Forelimb muscle (tissue), 1 donor: Measurements from ENCODE around the gene CRHR2. TPM values are rescaled to one million over a fixed set of nuclear protein-coding genes. Genes with fewer than 3 reads are reported as not detected.

Experiments used
- DNase-seq: peaks from one replicate; pipeline ENCODE4 v3.0.0-alpha.2; 2013; ENCODE audit warnings: low read depth
- polyA plus RNA-seq: library from polyadenylated mRNA; unstranded; fragments of 120-200 nt; gene quantifications from one replicate; pipeline ENCODE4 v1.2.1, GENCODE V29; 2013; ENCODE audit not compliant: insufficient read length

Gene CRHR2
- polyA plus RNA-seq, 1 donor, result 3.4 TPM

DNA sequence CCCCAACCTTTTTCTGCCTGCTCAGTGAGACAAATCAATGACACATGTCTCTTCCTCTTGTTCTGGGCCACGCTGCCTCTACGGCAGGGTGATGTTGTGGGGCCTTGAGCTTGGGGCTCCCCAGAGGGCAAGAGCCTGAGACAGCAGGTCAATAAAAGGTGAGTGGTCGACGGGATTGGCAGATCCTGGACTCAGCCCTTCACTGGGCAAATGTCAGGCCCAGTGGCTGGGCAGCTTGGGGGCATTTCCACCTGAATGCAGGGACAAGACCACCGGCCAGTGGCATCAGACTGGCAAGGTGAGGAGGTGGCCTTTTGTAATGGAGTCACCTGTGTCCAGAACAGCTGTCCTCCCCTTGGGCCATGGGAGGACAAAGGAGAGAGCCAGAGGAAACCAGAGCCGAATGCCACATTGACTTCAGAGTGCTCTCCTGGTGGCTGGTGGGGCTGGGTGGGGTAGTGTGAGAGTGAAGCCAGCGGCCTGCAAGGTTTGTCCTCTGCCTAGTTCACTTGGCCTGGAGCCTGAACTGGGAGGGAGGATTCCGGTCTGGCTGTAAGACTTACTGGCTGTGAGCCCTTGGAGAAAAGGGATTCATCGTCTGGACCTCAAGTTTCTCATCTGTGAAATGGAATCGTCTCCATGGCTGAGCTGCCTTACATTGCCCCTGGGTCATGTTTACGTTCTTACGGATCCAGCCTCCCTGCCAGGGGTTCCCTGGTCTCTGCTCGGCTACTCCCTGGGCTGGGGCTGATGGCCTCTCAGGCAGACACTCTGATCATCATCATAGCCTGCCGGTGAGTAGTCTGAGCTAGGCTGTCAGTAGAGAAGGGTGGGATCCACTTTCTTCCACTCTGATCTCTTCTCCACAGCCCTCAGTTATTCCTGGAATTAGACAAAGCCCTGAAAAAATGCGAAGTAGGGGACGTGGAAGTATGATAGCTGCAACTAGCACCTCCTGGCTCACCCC, 25.4 kb upstream of the CRHR2 start:
- no peak for DNase-seq

DNA sequence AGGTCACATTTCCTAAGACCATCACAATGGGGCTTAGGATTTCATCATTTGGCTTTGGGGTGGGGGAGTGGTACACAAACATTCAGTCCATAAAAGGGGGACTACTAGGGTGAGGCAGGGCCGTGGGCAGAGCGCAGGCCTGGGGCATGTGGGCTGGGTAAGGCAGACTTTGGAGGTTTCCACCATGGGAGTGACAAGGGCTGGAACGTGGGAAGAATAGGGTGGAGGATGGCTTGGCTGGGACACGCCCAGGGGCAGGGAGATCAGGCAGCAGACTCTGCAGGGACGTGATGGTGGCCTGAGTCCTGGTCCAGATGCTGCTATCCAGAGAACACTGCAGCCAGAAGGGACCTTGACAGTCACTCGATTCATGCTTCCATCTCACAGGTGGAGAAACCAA, 24.7 kb upstream of the CRHR2 start:
- no peak for DNase-seq

DNA sequence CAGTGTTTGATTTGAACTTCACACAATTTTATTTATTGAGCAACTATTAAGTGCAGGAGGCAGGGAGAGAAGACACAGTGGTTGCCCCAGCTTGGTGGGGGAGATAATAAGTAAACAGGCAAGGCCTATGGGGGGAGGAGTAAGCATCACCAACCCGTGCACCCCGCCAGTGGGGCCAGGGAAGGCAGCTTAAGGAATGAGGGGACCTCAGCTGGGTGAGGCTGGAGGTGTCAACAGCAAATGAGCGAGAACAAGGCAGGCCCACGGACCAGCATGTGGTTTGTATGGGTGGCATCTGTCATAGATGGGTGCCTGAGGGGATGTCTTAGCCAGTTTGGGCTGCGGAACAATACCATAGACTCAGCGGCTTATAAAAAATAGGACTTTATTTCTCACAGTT, 24.1 kb upstream of the CRHR2 start:
- DNase-seq, result no peak

DNA sequence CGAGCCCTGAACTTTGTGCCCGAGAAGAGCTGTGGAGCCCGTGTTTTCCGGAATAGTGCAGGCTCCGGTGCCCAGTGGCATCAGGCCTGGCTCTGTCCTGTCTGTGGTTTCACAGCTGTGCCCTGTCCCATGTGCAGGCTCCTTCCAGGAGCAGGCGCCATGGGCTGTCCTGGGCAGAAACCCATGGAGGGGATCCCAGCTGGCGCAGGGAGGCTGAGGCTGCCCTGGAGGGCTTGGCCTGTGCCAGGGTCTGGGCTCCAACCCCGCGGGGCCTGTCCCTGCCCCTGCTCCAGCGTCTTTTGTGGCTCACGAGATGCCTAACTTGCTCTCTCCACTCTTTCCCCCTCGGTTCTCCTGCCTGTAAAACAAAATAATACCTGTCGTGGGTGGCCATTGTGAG, 23.3 kb upstream of the CRHR2 start:
- DNase-seq, result no peak

DNA sequence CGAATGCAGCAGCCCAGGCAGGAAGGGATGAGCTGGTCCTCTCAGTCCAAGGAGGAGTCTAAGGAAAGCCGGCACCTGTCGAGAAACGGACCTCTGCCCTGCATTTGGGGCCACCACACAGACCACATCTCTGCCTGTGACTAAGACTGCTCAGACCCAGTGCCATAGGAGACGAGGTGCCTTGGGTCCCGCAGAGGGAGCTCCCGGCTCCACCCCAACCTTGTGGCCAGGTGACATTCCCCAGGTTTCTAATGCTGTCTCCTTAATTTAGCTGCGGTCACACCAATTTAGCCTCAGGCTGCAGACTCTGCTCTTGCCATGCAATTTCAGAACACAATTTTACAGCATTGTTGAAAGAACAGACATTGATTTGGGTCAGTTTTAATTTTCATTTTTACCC, 22.8 kb upstream of the CRHR2 start:
- DNase-seq, result no peak

DNA sequence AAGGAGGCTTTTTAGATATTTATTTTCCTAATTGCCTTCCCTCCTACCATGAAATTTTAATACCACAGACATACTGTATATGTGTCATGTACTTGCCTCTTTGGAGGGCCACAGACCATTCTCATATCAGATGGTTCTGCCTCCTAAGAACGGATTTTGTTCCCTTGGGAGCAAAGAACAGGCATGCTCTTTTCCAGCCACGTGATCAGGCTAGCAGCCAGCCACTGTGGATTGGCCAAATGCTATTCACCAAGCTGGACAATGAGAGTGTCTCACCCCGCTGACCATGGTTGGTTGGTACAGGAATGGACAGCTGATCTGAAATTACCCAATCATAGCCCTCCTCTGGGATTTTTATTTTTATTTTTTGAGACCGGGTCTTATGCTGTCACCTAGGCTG, 21.5 kb upstream of the CRHR2 start:
- DNase-seq, result no peak

DNA sequence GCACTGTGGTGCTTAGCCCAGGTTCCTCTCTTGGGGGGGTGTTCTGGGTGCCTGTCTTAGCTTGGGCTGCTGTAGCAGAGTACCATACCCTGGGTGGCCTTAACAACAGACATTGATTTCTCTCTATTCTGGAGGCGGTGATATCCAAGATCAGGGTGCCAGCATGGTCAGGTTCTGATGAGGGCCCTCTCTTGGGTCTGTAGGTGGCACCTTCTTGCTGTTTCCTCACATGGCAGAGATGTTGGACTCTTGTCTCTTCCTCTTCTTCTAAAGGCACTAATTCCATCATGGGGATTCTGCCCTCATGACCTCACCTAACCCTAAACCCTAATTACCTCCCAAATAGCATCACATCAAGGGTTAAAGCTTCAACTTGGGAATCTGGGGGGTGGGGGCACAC, 19.9 kb upstream of the CRHR2 start:
- no peak for DNase-seq

DNA sequence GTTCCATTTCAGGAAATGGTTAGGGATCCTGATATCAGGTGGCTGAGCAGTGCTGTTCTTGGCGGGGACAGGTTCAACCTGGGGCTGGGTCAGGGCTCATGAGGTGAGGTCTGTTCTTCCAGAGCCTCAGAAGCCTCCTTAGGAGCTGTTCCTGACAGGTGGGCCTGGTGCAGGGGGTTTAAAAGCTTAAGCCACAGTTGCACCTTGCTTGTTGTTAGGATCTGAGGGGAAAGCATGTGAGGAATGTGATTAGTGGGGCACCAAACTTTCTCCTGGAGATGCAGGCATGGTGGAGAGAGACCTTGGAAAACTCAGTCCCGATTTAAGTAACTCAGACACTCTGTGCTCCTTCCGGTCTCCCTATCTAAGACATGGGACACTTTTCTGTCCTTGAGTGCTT, 18.7 kb upstream of the CRHR2 start:
- no peak for DNase-seq

DNA sequence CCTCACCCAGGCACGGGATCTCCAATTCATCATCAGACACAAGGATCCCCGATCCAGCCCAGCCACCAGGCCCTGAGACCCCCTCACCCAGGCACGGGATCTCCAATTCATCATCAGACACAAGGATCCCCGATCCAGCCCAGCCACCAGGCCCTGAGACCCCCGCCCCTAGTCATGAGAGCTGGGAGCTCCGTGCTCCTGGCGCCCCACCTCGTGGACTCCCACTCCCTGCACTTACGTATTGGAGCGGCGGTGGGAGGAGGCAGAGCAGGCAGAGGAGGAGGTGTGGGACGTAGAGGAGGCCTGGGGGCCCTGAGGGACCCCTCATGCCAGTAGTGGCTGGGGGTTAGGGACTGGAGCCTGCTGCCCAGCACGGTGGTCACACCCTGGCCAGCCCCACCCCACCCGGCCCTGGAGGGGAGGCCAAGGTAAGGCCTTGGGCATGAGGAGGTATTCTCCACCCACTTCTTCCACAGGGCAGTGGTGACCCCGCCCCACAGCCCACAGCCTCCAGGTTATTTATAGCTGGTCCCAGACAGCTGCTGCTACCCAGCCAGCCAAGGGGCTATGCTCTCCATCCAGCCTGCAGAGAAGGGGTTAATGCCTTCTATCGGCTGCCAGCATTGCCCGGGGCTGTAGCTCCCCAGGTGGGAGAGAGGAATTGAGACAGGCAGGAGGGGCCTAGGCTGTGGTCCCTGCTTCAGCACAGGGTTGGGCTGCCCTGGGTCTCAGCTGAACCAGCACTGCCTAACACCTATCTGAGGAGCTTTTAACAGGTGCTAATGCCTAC, 17.6 kb upstream of the CRHR2 start:
- no peak for DNase-seq

DNA sequence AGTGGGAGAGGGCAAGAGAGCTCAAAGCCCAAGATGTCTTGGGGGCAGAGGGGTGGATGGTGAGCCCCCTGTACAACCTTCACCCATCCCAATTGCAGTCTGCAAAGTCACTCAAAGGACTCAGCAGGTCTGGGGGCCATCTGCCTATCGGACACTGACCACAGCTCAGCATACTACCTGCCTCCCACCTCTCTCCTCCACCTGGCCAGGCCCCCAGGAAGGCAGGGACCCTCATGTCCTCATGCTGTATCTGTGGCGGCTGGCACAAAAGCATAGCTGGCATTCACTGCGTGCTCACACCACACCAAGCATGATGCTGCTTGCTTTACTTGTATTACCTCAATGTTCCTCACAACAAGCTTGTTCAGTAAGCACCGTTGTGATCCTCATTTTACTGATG, 16.2 kb upstream of the CRHR2 start:
- no peak for DNase-seq

DNA sequence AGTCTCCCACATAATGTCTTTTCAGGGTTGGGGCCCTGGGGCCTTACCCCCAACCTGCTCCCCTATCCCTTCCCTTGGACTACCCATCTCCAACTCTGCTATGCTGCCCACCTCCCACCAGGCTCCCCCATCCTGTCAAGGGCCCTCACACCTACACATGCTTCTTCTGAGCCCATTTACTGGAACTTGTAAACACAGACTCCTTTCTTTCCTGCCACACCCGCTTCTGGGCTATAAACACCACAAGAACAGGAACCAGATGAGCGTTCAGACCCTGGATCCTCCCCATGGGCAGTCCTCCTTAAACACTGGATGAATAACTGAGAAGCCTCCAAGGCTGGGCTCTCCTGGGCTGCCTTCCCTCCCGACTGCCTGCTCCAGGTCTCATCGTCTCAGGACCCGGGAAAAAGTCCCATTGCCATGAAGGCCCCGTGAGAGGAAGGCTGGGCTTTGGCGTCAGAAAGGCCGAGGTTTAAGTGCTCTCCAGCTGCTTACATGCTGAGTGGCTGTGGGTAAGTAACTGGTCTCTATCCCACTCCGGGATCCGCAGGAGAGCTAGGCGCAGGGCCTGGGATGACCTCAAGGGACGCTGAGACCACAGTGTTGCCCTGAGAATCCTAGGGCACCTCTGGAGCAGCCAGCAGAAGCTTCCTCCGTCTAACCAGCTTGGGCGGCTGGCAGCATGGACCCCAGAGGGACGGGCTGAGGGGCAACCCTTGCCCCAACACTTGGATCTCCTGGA, 15.6 kb upstream of the CRHR2 start:
- DNase-seq, result no peak

DNA sequence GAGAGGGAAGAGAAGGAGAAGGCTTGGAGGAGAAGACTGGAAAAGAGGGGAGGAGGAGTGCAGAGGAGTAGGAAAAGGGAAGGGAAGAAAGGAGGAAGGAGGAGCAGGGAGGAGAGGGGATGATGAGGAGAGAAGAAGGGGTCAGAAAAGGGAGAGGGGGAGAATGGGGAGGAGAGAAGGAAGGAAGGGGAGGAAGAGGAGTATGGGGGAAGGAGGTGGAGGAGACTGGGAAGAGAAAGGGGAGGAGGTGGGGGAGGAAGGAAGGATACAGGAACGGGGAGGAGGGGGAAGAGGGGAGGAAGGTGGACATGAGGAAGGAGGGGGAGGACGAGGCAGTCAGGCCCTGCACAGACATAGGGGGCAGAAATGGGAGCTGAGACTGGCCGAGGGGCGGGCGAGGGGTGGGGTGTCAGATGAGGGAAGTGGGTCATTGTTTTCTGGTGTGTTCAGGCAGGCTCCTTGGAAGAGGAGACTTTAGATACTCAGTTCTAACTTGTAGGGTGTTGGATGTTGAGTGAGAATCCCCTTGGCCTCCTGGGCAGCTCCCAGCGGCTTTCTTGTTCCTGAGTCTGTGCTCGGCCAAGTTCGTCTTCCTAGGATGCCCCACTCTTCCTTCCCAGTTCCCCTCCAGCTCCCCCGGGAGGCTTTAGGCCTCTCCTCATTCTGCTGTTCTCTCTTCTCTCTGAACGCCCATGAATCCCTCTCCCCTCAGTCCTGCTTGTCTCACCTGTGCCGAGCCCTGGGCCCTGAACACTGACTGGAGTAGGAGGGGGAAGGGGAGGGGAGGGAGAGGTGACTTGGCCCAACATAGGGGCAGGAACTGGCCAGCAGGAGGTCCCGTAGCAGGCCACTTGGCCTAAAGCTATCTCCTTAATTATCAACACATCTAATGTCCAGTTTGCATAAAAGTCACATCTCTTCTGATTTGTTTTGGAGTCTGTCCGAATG, 12.8 kb upstream of the CRHR2 start:
- DNase-seq, result no peak

DNA sequence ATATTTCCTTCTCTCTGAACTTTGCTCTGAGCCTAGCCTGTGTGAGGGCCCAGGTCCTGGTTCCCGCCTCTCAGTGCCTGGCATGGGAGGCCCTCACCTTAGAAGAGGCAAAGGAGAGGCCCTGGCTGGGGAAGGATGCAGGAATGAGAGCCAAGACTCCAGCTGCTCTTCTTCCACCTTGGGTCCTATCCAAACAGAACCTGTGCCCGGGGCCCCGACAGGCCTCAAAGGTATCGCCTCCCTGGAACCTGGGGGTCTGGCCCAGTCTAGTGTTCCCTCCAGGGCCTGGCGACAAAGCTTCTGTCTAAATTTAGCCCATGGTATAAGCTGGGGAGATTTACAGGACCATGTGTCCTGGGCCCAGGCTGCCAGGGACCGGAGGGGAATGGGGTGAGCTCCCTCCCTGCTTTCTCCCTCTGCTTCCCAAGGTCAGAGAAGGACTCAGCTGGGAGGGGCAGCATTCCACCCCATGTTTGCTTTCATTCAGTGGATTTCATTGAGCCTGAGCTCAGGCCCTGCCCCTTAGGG, 12.0 kb upstream of the CRHR2 start:
- no peak for DNase-seq

DNA sequence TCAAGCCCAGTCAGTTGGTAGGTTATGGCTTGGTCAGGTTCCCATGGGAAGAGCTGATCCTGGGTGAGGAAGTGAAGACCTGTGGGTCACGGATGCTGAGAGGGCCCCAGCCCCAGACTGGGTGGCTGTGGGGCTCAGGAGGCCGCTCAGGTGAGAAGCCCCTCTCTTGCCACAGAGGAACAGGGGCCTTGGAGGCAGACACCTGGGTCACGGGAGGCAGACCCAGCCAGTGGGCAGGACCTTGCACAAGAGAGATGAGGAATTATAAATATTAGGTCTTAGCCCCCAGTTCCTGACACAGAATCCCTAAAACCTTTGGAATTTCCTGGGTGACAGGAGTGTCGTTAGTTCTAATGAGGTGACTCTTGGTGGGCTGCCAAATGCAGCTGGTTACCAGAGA, 10.6 kb upstream of the CRHR2 start:
- DNase-seq, result no peak

DNA sequence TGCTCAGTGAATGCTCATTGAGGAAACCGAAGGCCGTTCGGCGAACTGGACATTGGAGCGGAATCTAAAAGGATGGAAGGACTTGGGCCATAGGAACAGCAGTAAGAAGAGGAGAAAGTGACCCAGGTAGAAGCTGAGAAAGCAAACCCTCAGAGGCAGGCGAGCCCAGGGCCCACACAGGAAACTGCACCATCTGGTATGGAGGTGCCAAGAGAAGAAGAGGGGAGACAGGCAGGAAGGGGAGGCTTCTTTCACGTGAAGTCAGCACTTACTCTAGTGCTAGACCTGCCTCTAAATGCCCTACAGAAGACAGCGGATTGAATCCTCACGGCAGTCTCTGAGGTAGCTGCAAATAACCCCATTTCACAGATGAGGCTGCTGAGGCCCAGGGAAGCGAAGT, 10.2 kb upstream of the CRHR2 start:
- DNase-seq, result no peak

DNA sequence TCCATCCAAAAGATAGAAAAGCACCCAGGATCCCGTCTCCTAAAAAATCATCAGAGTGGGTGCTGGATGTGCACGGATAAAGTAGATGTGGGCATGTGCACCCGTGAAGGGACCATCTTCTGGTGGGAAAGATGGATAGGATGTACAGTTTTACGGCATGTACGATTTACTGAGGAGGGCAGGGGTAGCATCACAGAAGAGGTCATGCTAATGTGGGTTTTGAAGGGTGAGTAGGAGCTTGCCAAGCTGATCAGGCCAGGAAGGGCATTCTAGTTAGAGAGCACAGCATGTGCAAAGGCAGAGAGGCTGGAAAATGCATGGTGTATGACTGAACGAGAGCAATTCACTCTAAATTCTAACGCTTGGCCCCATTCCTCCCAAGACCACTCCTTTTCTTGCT, 7.8 kb upstream of the CRHR2 start:
- DNase-seq, result no peak

DNA sequence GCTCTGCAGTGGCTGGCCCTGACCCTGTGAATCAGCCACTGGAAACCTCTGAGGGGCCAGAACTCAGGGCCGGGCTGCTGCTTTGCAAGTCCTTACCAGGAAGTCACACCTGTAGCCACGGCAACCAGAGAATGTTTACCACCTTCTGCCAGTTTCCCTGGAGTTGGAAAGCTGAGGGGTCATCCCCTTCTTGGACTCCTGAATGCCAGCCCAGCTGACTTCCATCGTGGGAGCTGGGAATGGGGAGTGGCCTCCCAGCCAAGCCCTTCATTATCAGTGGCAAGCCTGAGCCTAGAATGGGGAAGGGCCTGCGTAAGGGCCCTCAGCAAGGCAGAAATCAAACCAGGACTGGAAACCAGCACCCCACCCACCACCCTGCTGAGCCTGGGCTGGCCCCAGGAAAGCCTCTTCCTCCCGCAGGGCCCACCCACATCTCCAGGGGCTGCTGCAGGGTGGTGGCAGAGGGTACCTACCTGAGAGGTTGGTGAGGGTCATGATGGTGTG, 6.5 kb upstream of the CRHR2 start:
- DNase-seq, result no peak

DNA sequence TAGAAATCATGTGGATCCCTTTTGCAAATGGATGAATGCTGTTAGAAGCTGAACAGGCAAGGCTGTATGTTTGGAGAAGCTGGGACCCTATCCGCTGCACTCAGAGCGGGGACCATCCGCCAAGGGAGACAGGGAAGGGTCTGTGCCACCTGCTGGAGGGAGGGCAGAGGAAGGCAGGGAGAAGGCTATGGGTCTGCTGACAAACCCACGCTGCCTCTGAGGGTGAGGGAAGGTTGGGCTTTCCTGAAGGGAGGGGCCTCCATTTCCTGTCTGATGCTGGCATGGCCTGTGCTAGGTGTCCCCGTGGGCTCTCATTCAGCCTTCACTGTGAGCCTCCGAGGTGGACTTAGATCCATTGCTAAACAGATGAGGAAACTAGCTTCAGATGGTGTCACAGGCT, 5.3 kb upstream of the CRHR2 start:
- DNase-seq, result no peak

DNA sequence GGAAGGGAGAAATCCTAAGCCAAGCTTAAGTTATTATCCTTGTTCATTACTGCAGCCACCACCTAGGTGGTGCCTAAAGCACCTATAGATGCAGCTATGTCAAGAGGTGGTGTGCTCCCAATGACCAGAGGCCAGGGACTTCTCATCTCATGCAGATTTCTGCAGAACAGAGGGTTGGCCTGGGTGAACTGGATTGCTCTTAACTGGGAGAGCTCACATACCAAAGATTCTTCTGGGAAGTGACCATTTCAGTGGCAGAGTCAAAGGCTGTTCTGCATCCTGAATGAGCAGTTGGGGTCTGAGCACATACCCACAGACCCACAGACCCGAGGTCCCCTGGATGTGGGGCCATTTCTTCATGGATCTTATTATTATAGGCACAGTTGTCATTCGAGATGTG, 2.1 kb upstream of the CRHR2 start:
- no peak for DNase-seq

DNA sequence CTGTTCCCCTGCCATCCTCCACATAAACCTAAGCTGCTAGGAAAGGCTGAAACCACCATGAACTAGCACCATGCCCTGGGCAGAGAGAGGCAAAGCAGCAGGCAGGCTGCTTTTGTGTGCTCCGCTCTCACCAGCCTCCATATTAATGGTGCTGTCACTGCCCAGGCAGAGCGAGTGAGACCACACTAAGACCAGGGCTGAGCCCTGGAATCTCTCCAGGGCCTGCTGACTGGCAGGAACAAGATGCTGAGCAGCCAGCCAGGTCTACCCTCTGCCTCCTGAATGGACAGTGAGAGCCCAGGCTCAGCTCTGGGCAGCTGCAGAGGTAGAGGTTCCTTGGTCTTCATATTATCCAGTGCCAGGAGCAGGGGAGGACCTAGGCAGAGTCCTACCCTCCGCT, 1.6 kb upstream of the CRHR2 start:
- DNase-seq, result no peak

DNA sequence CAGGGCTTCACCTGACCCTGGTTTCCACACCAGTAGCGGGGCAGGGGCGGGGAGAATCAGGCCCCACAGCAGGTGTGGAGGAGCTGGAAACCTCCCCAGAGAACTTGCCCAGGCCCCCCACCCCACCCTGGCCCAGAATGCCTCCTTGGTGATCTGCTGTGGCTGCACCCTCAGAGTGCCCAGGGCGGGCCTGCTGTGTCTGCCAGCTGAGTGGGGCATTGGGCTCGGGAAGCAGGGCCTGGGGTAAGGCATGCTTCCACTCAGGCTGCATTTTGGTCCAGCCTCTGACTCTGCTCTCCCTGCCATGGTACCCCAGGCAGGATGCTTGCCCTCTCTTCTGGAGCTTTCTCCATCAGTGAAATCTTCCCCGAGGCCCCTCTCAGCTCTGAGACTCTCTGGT, 1.1 kb upstream of the CRHR2 start:
- DNase-seq, result no peak
